Adrenal gland (tissue), 12 donors: Measurements from ENCODE around the gene DNTT. TPM values are rescaled to one million over a fixed set of nuclear protein-coding genes. Genes with fewer than 3 reads are reported as not detected.

Experiments
- DNase-seq, 7 donors: peaks; one replicate each; pipeline ENCODE4 v3.0.0-alpha.2; 2019 to 2020
- H3K27ac ChIP-seq, 5 donors: fragments of 200-600 bp; sonication (generic) in 4 of 5; 1 replicate in 3 of 5; 2 replicates in 2 of 5; pipeline versions ENCODE4 v1.5.1 to v1.8.0; 2016 to 2020; ENCODE audit warnings: mild to moderate bottlenecking in 1 of 5
- H3K27me3 ChIP-seq: fragments of 200-600 bp; 2 replicates; pipeline ENCODE4 v1.8.0; 2021
- H3K36me3 ChIP-seq, 2 donors: fragments of 200-600 bp; replicated peaks in 1 of 2; 1 replicate in 1 of 2; 2 replicates in 1 of 2; pipeline versions ENCODE4 v1.5.1 to v1.8.0; 2018 to 2022
- H3K4me1 ChIP-seq, 2 donors: fragments of 200-600 bp; replicated peaks in 1 of 2; 1 replicate in 1 of 2; 2 replicates in 1 of 2; pipeline versions ENCODE4 v1.5.1 to v1.8.0; 2018 to 2021
- H3K4me3 ChIP-seq, 4 donors: fragments of 200-600 bp; sonication (generic) in 3 of 4; one replicate each; pipeline ENCODE4 v1.5.1; 2016 to 2018
- H3K9me3 ChIP-seq, 3 donors: fragments of 200-600 bp; sonication (generic) in 1 of 3; replicated peaks in 1 of 3; 1 replicate in 2 of 3; 2 replicates in 1 of 3; pipeline versions ENCODE4 v1.5.1 to v1.8.0; 2016 to 2021
- CTCF ChIP-seq, 6 experiments: fragments of 450-650 bp in 4 of 6; fragments of 200-600 bp in 2 of 6; sonication (generic) in 1 of 6; IDR thresholded peaks; 1 replicate in 5 of 6; 2 replicates in 1 of 6; pipeline versions ENCODE4 v1.5.1 to v1.8.0; 2016 to 2021; ENCODE audit warnings: antibody characterized with exemption in 6 of 6, mild to moderate bottlenecking in 2 of 6, moderate library complexity in 1 of 6
- POLR2A ChIP-seq, 2 donors: fragments of 450-650 bp; IDR thresholded peaks; one replicate each; pipeline ENCODE4 v1.6.1; 2017; ENCODE audit warnings: antibody characterized with exemption in 2 of 2, mild to moderate bottlenecking in 2 of 2, moderate library complexity in 1 of 2
- WGBS, 4 donors: extraction: QIAGEN DNeasy Blood & Tissue Kit in 2 of 4; methylation state at CpG; one replicate each; pipeline versions ENCODE4 v1.1.5 to v1.1.7; 2013 to 2017; 5-methylcytosine and 5-hydroxymethylcytosine counted together
- intact Hi-C, 2 donors: fragments of 100-400 bp; cut with DNase I; formaldehyde crosslinking; loops; one replicate each; pipeline versions ENCODE4 v1.14.1 to v1.15.0; 2022 to 2023
- polyA plus RNA-seq, 3 donors: library from polyadenylated mRNA; stranded (reverse); fragments of 200-250 nt in 2 of 3; fragments of 350-450 nt in 1 of 3; fragmentation: Illumina TruSeq in 1 of 3; extraction: RNeasy Lipid Tissue Mini Kit (QIAGEN cat#74804) in 1 of 3; gene quantifications; one replicate each; pipeline ENCODE4 v1.2.3, GENCODE V29; 2013 to 2014
- total RNA-seq, 9 donors: library from RNA; depleted of rRNA in 4 of 9; stranded (reverse); fragments of >200 nt in 4 of 9; fragments of 120-200 nt in 1 of 9; fragmentation: NEBNext Ultra II Directional in 1 of 9; extraction: Animal tissue kit (Norgen Biotek cat#: 25700) in 1 of 9; gene quantifications; one replicate each; pipeline versions ENCODE4 v1.1.0 to v1.2.4, GENCODE V29; 2013 to 2023
- donor health status: healthy with polysubstance abuse.
- donor health status: Bipolar disorder and iron deficiency.
- donor health status: DM: yes; HTN: yes; CAD: no.
- donor health status: DM: no; HTN: no; CAD: no.
- donor health status: DM: no; HTN: no; CAD: no.
- donor health status: DM: yes; HTN: yes; CAD: no.

Gene DNTT
- total and polyA plus RNA-seq, 12 donors: not detected

GRCh38 chr10:96281444-96282029, 22.7 kb upstream of the DNTT start:
- no peaks in the 10 kb centered on the region for H3K4me1 ChIP-seq
- H3K27me3 ChIP-seq: no peaks in the 10 kb centered on the region
- no peak for DNase-seq
- H3K27ac ChIP-seq: no peak overlapping the region
- TF ChIP-seq CTCF (IDR thresholded peaks at IDR 0.05): no peak
- no peak for TF ChIP-seq POLR2A (IDR thresholded peaks at IDR 0.05)
- no peaks in the 10 kb centered on the region for H3K9me3 ChIP-seq
- no peaks in the 10 kb centered on the region for H3K36me3 ChIP-seq
- WGBS, 4 donors: 82 to 85% (median 83%) methylated on average over 3 of the region's 3 CpGs
- no peak overlapping the region for H3K4me3 ChIP-seq
- intact Hi-C loops: no loop called here

GRCh38 chr10:96283351-96283750, 20.9 kb upstream of the DNTT start:
- TF ChIP-seq CTCF (IDR thresholded peaks at IDR 0.05) (no peak), POLR2A (IDR thresholded peaks at IDR 0.05) (no peak)
- intact Hi-C loops: no loop called here
- no peak overlapping the region for H3K27ac ChIP-seq
- no peaks in the 10 kb centered on the region for H3K9me3 ChIP-seq
- no peaks in the 10 kb centered on the region for H3K27me3 ChIP-seq
- no peaks in the 10 kb centered on the region for H3K36me3 ChIP-seq
- 42 to 56% (median 46%) methylated on average over 2 of the region's 2 CpGs for WGBS, 4 donors
- DNase-seq: no peak
- H3K4me3 ChIP-seq: no peak overlapping the region
- H3K4me1 ChIP-seq: peaks cover 0 to 6% of the 10 kb centered on the region in 2 donors

- H3K36me3 ChIP-seq: no peaks in the 10 kb centered on the region
- WGBS, 4 donors: 86 to 89% (median 88%) methylated on average over 6 of the region's 6 CpGs
- H3K27ac ChIP-seq: no peak overlapping the region
- H3K9me3 ChIP-seq: no peaks in the 10 kb centered on the region
- H3K4me1 ChIP-seq: peaks cover 0 to 6% of the 10 kb centered on the region in 2 donors
- DNase-seq: no peak
- no peak overlapping the region for H3K4me3 ChIP-seq
- H3K27me3 ChIP-seq: no peaks in the 10 kb centered on the region
- intact Hi-C loops: no loop called here
- TF ChIP-seq CTCF (IDR thresholded peaks at IDR 0.05): no peak
- no peak for TF ChIP-seq POLR2A (IDR thresholded peaks at IDR 0.05)
Measured at GRCh38 chr10:96283756-96284155, 20.5 kb upstream of the DNTT start.

- no peaks in the 10 kb centered on the region for H3K27me3 ChIP-seq
- no peak overlapping the region for H3K4me3 ChIP-seq
- no peak for DNase-seq
- H3K9me3 ChIP-seq: no peaks in the 10 kb centered on the region
- peaks cover 0 to 6% of the 10 kb centered on the region in 2 donors for H3K4me1 ChIP-seq
- TF ChIP-seq CTCF (IDR thresholded peaks at IDR 0.05) (no peak), POLR2A (IDR thresholded peaks at IDR 0.05) (no peak)
- H3K36me3 ChIP-seq: no peaks in the 10 kb centered on the region
- H3K27ac ChIP-seq: no peak overlapping the region
- 67 to 81% (median 79%) methylated on average over 7 to 8 of the region's 8 CpGs for WGBS, 4 donors
- intact Hi-C loops: no loop called here
Measured at GRCh38 chr10:96285331-96285752, 18.9 kb upstream of the DNTT start.
